Parathyroid adenoma (tissue), 2 donors: ENCODE results near the gene GRIK4.

Experiments
- H2AFZ ChIP-seq: fragments of 300-600 bp; sonication (generic); one replicate; pipeline ENCODE4 v1.7.0; 2017; ENCODE audit warnings: antibody characterized with exemption, mild to moderate bottlenecking
- H3K27ac ChIP-seq: fragments of 300-600 bp; sonication (generic); one replicate; pipeline ENCODE4 v1.7.0; 2017
- H3K27me3 ChIP-seq: fragments of 300-600 bp; sonication (generic); one replicate; pipeline ENCODE4 v1.7.0; 2017; ENCODE audit warnings: low read length; ENCODE audit not compliant: control insufficient read depth, insufficient read depth
- H3K36me3 ChIP-seq: fragments of 300-600 bp; sonication (generic); one replicate; pipeline ENCODE4 v1.7.0; 2017; ENCODE audit warnings: low read length; ENCODE audit not compliant: control insufficient read depth, insufficient read depth
- H3K4me1 ChIP-seq: fragments of 300-600 bp; sonication (generic); one replicate; pipeline ENCODE4 v1.7.0; 2017; ENCODE audit warnings: control low read depth
- H3K4me2 ChIP-seq: fragments of 300-600 bp; sonication (generic); one replicate; pipeline ENCODE4 v1.7.0; 2017; ENCODE audit warnings: low read length
- H3K4me3 ChIP-seq: fragments of 300-600 bp; sonication (generic); one replicate; pipeline ENCODE4 v1.7.0; 2017; ENCODE audit warnings: low read depth, low read length
- H3K79me2 ChIP-seq: fragments of 300-600 bp; sonication (generic); one replicate; pipeline ENCODE4 v1.7.0; 2017; ENCODE audit warnings: control low read depth
- H3K9ac ChIP-seq: fragments of 300-600 bp; sonication (generic); one replicate; pipeline ENCODE4 v1.7.0; 2017; ENCODE audit warnings: mild to moderate bottlenecking
- H3K9me3 ChIP-seq: fragments of 300-600 bp; sonication (generic); one replicate; pipeline ENCODE4 v1.7.0; 2017; ENCODE audit warnings: low read length; ENCODE audit not compliant: control insufficient read depth
- TF ChIP-seq, protein P1 (sequence below): fragments of 300-600 bp; sonication (generic); IDR thresholded peaks from one replicate; pipeline ENCODE4 v1.7.0; 2017; ENCODE audit warnings: antibody characterized with exemption, mild to moderate bottlenecking
- donor health status: primary hyperparathyroidism.

Gene GRIK4

DNA sequence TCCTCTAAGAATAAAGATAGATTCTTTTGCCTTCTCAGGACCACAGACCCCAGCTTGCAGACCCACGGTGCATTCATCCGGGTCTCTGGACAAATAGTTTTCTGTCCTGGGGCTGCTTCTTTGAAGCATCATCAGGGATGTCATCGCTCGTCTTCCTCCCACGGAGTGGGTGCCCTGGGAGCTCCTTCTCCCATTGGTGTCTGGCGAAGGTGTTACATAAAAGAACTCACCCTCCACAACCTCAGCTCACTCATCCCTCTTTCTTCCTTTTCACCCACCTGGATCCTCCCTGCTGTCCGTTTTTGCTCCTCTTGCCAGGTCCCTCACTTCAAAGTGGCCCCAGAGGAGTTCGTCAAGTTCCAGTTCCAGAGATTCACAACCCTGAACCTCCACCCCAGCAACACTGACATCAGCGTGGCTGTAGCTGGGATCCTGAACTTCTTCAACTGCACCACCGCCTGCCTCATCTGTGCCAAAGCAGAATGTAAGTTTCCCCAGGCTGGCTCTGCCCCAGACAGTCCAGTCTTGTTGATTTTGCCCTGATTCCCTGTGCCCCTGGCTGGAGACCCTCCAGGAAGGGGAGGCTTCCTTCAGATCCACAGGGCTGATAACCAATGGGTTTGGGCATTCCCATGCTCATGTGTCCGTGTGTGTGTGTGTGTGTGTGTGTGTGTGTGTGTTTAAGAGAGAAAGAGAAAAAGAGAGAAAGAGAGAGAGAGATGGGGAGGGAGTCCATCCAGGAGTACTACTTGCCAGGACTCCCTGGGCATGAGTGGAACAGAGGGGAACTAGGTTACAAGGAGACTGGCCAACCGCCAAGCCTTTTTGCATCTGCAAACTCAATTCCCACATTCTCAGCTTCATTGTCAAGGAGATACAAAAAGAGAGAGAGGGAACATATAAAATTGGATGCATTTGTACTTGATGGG lies 308.2 kb downstream of the GRIK4 start:
- Histone ChIP-seq H2AFZ (no peak overlapping the region), H3K4me2 (no peak overlapping the region), H3K36me3 (no peaks in the 10 kb centered on the region), H3K27me3 (no peaks in the 10 kb centered on the region), H3K79me2 (no peaks in the 10 kb centered on the region), H3K4me1 (no peaks in the 10 kb centered on the region), H3K9ac (no peak overlapping the region), H3K9me3 (no peaks in the 10 kb centered on the region), H3K27ac (no peak overlapping the region), H3K4me3 (no peak overlapping the region)
- TF ChIP-seq, protein P1, sequence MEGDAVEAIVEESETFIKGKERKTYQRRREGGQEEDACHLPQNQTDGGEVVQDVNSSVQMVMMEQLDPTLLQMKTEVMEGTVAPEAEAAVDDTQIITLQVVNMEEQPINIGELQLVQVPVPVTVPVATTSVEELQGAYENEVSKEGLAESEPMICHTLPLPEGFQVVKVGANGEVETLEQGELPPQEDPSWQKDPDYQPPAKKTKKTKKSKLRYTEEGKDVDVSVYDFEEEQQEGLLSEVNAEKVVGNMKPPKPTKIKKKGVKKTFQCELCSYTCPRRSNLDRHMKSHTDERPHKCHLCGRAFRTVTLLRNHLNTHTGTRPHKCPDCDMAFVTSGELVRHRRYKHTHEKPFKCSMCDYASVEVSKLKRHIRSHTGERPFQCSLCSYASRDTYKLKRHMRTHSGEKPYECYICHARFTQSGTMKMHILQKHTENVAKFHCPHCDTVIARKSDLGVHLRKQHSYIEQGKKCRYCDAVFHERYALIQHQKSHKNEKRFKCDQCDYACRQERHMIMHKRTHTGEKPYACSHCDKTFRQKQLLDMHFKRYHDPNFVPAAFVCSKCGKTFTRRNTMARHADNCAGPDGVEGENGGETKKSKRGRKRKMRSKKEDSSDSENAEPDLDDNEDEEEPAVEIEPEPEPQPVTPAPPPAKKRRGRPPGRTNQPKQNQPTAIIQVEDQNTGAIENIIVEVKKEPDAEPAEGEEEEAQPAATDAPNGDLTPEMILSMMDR: no peak

DNA sequence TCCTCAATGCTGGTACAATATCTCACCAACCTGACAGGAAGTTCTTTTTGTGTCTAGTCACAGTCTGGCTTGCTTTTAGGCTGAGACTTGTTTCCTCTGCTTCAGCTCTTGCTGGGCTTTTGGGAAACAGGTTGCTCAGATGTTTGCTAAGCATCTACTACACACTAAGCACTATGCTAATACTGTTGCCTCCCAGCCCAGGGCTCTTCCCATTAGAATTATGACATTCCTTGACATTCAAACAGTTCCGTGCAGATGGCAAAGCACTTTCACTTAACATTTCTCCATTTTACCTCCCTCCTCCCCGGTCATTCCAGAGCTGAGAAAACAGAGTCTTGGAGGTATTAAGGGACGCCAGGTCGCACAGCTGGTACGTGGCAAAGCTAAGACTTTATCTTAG lies 311.6 kb downstream of the GRIK4 start:
- H3K4me3 ChIP-seq: no peak overlapping the region
- TF ChIP-seq, protein P1: no peak
- H3K27ac ChIP-seq: no peak overlapping the region
- no peaks in the 10 kb centered on the region for H3K4me1 ChIP-seq
- no peaks in the 10 kb centered on the region for H3K27me3 ChIP-seq
- no peak overlapping the region for H3K4me2 ChIP-seq
- H3K9ac ChIP-seq: no peak overlapping the region
- no peak overlapping the region for H2AFZ ChIP-seq
- no peaks in the 10 kb centered on the region for H3K9me3 ChIP-seq
- no peaks in the 10 kb centered on the region for H3K36me3 ChIP-seq
- H3K79me2 ChIP-seq: no peaks in the 10 kb centered on the region

- Histone ChIP-seq H3K27me3 (no peaks in the 10 kb centered on the region), H3K4me2 (no peak overlapping the region), H3K79me2 (no peaks in the 10 kb centered on the region), H3K27ac (no peak overlapping the region), H2AFZ (no peak overlapping the region), H3K36me3 (no peaks in the 10 kb centered on the region), H3K4me3 (no peak overlapping the region), H3K9me3 (no peaks in the 10 kb centered on the region), H3K9ac (no peak overlapping the region), H3K4me1 (no peaks in the 10 kb centered on the region)
- TF ChIP-seq, protein P1: no peak
Measured at GRCh38 chr11:120824242-120824641, 312.7 kb downstream of the GRIK4 start.

DNA sequence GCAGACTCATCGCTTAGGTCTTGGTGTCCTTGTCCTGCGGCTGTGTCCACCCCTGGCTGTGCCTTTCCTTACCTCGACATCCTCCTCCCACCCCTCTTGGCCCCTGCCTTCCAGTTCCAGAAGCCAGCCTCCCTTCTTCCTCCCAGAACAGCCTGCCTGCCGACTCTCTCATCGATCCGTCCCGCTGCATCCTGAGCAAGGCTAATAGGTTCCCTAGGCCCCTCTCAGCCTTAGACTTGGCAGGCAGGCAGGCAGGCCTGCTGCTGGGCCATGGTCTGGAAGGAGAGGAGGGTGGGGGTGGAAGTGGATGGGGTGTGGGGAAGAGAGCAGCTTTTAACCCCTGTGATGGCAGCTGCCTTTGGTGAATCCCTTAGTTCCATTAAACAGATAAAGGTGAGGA lies 315.6 kb downstream of the GRIK4 start:
- no peaks in the 10 kb centered on the region for H3K79me2 ChIP-seq
- H3K27me3 ChIP-seq: no peaks in the 10 kb centered on the region
- no peak overlapping the region for H3K4me3 ChIP-seq
- TF ChIP-seq, protein P1: no peak
- no peak overlapping the region for H3K9ac ChIP-seq
- no peaks in the 10 kb centered on the region for H3K9me3 ChIP-seq
- H3K4me2 ChIP-seq: no peak overlapping the region
- no peak overlapping the region for H2AFZ ChIP-seq
- H3K36me3 ChIP-seq: no peaks in the 10 kb centered on the region
- H3K4me1 ChIP-seq: no peaks in the 10 kb centered on the region
- H3K27ac ChIP-seq: no peak overlapping the region

- Histone ChIP-seq H3K27ac (no peak overlapping the region), H3K27me3 (no peaks in the 10 kb centered on the region)
Measured at GRCh38 chr11:120827820-120828219, 316.3 kb downstream of the GRIK4 start.

More at GRCh38 chr11:120827820-120828219, 316.3 kb downstream of the GRIK4 start:
- no peak overlapping the region for H3K9ac ChIP-seq
- H3K4me1 ChIP-seq: no peaks in the 10 kb centered on the region
- no peak overlapping the region for H2AFZ ChIP-seq
- H3K79me2 ChIP-seq: no peaks in the 10 kb centered on the region
- H3K9me3 ChIP-seq: no peaks in the 10 kb centered on the region
- no peaks in the 10 kb centered on the region for H3K36me3 ChIP-seq
- TF ChIP-seq, protein P1: no peak
- no peak overlapping the region for H3K4me2 ChIP-seq
- no peak overlapping the region for H3K4me3 ChIP-seq
